ENCODE results near the gene GABPB2.

GRCh38 chr1:151128800-151129199 lies 58.2 kb downstream of the GABPB2 start:
- TF ChIP-seq REPIN1 (tag by site-specific recombination; IDR thresholded peaks at IDR 0.05; ENCODE audit: low read depth) = no peak
- no peak for TF ChIP-seq CTCF (tag by site-specific recombination; IDR thresholded peaks at IDR 0.05)
- no peak for TF ChIP-seq REST (tag by site-specific recombination; IDR thresholded peaks at IDR 0.05)
- no peak for TF ChIP-seq ZNF274 (IDR thresholded peaks at IDR 0.05; ENCODE audit: low read length)
- no peak for TF ChIP-seq ZNF274 (tag by site-specific recombination; IDR thresholded peaks at IDR 0.05; ENCODE audit: borderline replicate concordance)
- no peak for TF ChIP-seq SP3 (tag by site-specific recombination; IDR thresholded peaks at IDR 0.05)
- TF ChIP-seq GLI4 (tag by site-specific recombination; IDR thresholded peaks at IDR 0.05) = no peak
- no peak for TF ChIP-seq ZBTB20 (tag by site-specific recombination; IDR thresholded peaks at IDR 0.05)
- no peak for TF ChIP-seq ZNF248 (tag by site-specific recombination; IDR thresholded peaks at IDR 0.05)
- no peak for TF ChIP-seq ZNF174 (tag by site-specific recombination; IDR thresholded peaks at IDR 0.05)

Measured in HEK293 (cell line).